Nephron progenitor cell (in vitro differentiated cells): ENCODE results near the gene FAM53B.

Experiments used
- DNase-seq: peaks from one replicate; pipeline ENCODE4 v3.0.0; 2021
- H3K27ac Mint-ChIP-seq: 2 replicates; pipeline ENCODE4 v1.8.0; 2021; ENCODE audit warnings: mild to moderate bottlenecking, moderate library complexity, mixed read lengths
- H3K27me3 Mint-ChIP-seq: 2 replicates; pipeline ENCODE4 v1.8.0; 2021; ENCODE audit warnings: mild to moderate bottlenecking, low read depth, mixed read lengths; ENCODE audit not compliant: poor library complexity
- H3K36me3 Mint-ChIP-seq: 2 replicates; pipeline ENCODE4 v1.8.0; 2021; ENCODE audit warnings: low read depth, mixed read lengths
- H3K4me1 Mint-ChIP-seq: 2 replicates; pipeline ENCODE4 v1.8.0; 2021; ENCODE audit warnings: mixed read lengths
- H3K4me3 Mint-ChIP-seq: 2 replicates; pipeline ENCODE4 v1.8.0; 2021; ENCODE audit warnings: mild to moderate bottlenecking, moderate library complexity, mixed read lengths
- H3K9me3 Mint-ChIP-seq: 2 replicates; pipeline ENCODE4 v1.8.0; 2021; ENCODE audit warnings: mild to moderate bottlenecking, moderate library complexity, mixed read lengths
- TF ChIP-seq, protein P1 (sequence below): fragments of 200-600 bp; sonication (generic); IDR thresholded peaks from 2 replicates; pipeline ENCODE4 v1.5.0; 2021; ENCODE audit warnings: antibody characterized with exemption

FAM53B gene

DNA sequence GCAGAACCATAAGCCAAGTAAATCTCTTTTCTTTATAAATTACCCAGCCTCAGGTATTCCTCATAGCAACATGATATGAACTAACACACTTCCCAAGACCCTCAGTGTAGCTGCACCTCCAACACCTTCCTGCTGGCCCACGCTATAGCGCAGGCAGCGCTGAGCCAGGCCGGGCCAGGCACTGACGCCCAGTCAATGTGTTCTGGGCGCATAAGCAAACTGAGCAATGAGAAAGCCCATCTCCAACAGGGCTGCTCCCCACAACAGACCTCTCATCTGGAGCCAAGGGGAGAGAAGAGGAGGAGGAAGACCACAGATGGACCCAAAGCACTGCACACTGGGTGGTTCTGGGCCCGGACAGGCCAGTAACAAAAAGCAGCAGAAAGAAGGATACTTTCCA lies 40.8 kb downstream of the FAM53B start:
- H3K9me3 Mint-ChIP-seq, result no peaks in the 10 kb centered on the region
- TF ChIP-seq, protein P1, sequence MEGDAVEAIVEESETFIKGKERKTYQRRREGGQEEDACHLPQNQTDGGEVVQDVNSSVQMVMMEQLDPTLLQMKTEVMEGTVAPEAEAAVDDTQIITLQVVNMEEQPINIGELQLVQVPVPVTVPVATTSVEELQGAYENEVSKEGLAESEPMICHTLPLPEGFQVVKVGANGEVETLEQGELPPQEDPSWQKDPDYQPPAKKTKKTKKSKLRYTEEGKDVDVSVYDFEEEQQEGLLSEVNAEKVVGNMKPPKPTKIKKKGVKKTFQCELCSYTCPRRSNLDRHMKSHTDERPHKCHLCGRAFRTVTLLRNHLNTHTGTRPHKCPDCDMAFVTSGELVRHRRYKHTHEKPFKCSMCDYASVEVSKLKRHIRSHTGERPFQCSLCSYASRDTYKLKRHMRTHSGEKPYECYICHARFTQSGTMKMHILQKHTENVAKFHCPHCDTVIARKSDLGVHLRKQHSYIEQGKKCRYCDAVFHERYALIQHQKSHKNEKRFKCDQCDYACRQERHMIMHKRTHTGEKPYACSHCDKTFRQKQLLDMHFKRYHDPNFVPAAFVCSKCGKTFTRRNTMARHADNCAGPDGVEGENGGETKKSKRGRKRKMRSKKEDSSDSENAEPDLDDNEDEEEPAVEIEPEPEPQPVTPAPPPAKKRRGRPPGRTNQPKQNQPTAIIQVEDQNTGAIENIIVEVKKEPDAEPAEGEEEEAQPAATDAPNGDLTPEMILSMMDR, result no peak
- DNase-seq, result no peak
- H3K27ac Mint-ChIP-seq, result peak overlapping the region; percentile 89
- no peak overlapping the region for H3K4me3 Mint-ChIP-seq
- peaks cover 2% of the 10 kb centered on the region for H3K27me3 Mint-ChIP-seq
- peaks cover 86% of the 10 kb centered on the region for H3K4me1 Mint-ChIP-seq
- H3K36me3 Mint-ChIP-seq, result peaks cover 29% of the 10 kb centered on the region

DNA sequence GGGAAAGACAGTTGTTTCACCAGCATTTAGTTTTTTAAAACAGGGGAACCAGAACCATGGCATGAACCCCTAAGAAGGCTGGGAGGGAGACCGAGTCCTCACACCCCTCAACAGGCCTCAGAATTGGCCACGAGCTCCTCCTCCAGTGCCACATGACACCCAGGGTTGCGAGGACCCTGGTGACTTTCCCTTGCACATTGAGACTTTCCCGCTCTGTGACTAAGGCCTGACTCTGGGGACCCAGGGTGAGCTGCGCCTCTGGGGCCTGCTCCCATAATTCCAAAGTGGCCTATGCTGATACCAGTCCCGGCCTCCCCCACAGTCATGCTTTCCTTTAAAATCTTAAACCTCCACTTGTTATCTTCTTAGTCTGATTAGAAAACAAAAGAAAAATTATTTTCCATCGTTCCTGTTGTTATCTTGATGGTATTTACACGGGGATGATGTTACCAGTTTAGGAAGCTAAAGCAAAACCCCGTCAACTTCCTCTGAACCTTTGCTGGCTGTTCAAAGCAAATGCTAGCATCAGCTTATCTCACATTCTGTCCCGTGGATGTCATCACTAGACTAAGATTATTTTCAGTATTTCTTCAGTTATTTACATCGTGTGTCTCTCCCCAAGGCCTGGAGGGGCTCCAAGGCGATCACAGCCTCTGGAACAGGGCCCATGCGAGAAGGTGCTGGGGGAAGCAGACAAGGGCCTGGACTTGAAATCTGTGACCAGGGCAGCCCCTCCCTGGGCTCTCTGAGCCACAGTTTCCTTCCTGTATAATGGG lies 42.1 kb downstream of the FAM53B start:
- Mint-ChIP-seq H3K27me3 (peaks cover 2% of the 10 kb centered on the region), H3K4me1 (peaks cover 80% of the 10 kb centered on the region), H3K4me3 (no peak overlapping the region), H3K36me3 (peaks cover 29% of the 10 kb centered on the region), H3K27ac (peak overlapping the region; percentile 72), H3K9me3 (no peaks in the 10 kb centered on the region)
- DNase-seq, result no peak
- TF ChIP-seq, protein P1, result no peak

GRCh38 chr10:124701435-124701834 lies 42.7 kb downstream of the FAM53B start:
- DNase-seq, result no peak
- Mint-ChIP-seq H3K4me1 (peaks cover 80% of the 10 kb centered on the region), H3K4me3 (no peak overlapping the region), H3K27me3 (peaks cover 2% of the 10 kb centered on the region), H3K9me3 (no peaks in the 10 kb centered on the region), H3K27ac (peak overlapping the region; percentile 92), H3K36me3 (peaks cover 30% of the 10 kb centered on the region)
- TF ChIP-seq, protein P1, result no peak

DNA sequence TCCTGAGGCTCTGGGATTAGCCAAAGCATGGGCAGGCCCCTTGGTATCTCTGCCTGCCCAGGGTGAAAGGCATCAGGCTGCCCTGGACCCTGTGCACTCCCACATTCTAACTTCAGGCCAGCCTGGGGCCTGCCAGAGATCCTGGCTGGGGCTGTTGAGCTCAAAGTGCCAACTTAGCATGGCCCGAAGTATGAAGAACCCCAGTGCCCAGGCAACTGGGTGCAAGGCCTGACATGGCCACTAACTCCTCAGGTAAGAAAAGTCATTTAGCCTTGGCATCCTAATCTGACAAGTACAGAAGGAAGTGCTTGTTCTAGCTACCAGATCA lies 43.2 kb downstream of the FAM53B start:
- Mint-ChIP-seq H3K4me1 (peaks cover 80% of the 10 kb centered on the region), H3K9me3 (no peaks in the 10 kb centered on the region), H3K4me3 (no peak overlapping the region), H3K36me3 (peaks cover 25% of the 10 kb centered on the region), H3K27ac (peak overlapping the region; percentile 96), H3K27me3 (peaks cover 2% of the 10 kb centered on the region)
- TF ChIP-seq, protein P1, result no peak
- no peak for DNase-seq

- no peak for DNase-seq
- Mint-ChIP-seq H3K4me3 (no peak overlapping the region), H3K36me3 (peaks cover 25% of the 10 kb centered on the region), H3K27ac (peak overlapping the region; percentile 96), H3K4me1 (peaks cover 85% of the 10 kb centered on the region), H3K27me3 (peaks cover 2% of the 10 kb centered on the region), H3K9me3 (no peaks in the 10 kb centered on the region)
- TF ChIP-seq, protein P1, result no peak
These were observed 43.7 kb downstream of the FAM53B start for GRCh38 chr10:124700293-124701037.
